ENCODE results near the gene COL7A1. TPM values are rescaled to one million over a fixed set of nuclear protein-coding genes. Genes with fewer than 3 reads are reported as not detected.

COL7A1 gene
- polyA plus RNA-seq, 3 donors, result 24.4 to 31.6 (median 24.8) TPM

Other genes starting within 250 kb of the COL7A1 start
- gene FBXW12, start 223.1 kb downstream of the COL7A1 start, polyA plus RNA-seq (ENCODE audit: insufficient read length in 3 of 3), result 1 to 10 TPM in 2 of 3 donors, under 1 TPM in 1; 0.34 to 1.2 (median 1.1) TPM
- gene PLXNB1, start 165.2 kb downstream of the COL7A1 start, polyA plus RNA-seq (ENCODE audit: insufficient read length in 3 of 3), result 100 to 1,000 TPM; 181 to 239 (median 234) TPM
- gene CCDC51, start 155.2 kb downstream of the COL7A1 start, polyA plus RNA-seq (ENCODE audit: insufficient read length in 3 of 3), result 10 to 100 TPM; 28.7 to 32.9 (median 29.2) TPM
- gene TMA7, start 155.1 kb downstream of the COL7A1 start, polyA plus RNA-seq (ENCODE audit: insufficient read length in 3 of 3), result 100 to 1,000 TPM; 250 to 316 (median 307) TPM
- gene ATRIP, start 148.6 kb downstream of the COL7A1 start, polyA plus RNA-seq (ENCODE audit: insufficient read length in 3 of 3), result 10 to 100 TPM; 12.3 to 14.3 (median 13.2) TPM
- gene SHISA5, start 91.2 kb downstream of the COL7A1 start, polyA plus RNA-seq (ENCODE audit: insufficient read length in 3 of 3), result 100 to 1,000 TPM; 101 to 126 (median 109) TPM
- 1 to 10 TPM; 5.3 to 6.2 (median 6.0) TPM for gene PFKFB4, start 38.5 kb downstream of the COL7A1 start, polyA plus RNA-seq (ENCODE audit: insufficient read length in 3 of 3)
- gene UCN2, start 31.5 kb downstream of the COL7A1 start, polyA plus RNA-seq (ENCODE audit: insufficient read length in 3 of 3), result under 1 TPM; 0.26 to 0.51 (median 0.40) TPM
- 100 to 1,000 TPM; 310 to 328 (median 322) TPM for gene UQCRC1, start 14.3 kb upstream of the COL7A1 start, polyA plus RNA-seq (ENCODE audit: insufficient read length in 3 of 3)
- not detected for gene TMEM89, start 26.4 kb upstream of the COL7A1 start, polyA plus RNA-seq (ENCODE audit: insufficient read length in 3 of 3)
- 10 to 100 TPM; 27.4 to 34.6 (median 33.1) TPM for gene SLC26A6, start 40.1 kb upstream of the COL7A1 start, polyA plus RNA-seq (ENCODE audit: insufficient read length in 3 of 3)
- gene CELSR3, start 67.6 kb upstream of the COL7A1 start, polyA plus RNA-seq (ENCODE audit: insufficient read length in 3 of 3), result 1 to 10 TPM; 1.2 to 1.6 (median 1.3) TPM
- gene NCKIPSD, start 90.6 kb upstream of the COL7A1 start, polyA plus RNA-seq (ENCODE audit: insufficient read length in 3 of 3), result 10 to 100 TPM; 21.0 to 22.8 (median 22.7) TPM
- 100 to 1,000 TPM; 200 to 263 (median 240) TPM for gene IP6K2, start 121.9 kb upstream of the COL7A1 start, polyA plus RNA-seq (ENCODE audit: insufficient read length in 3 of 3)